ENCODE data around the gene CCDC93. TPM values are rescaled to one million over a fixed set of nuclear protein-coding genes. Genes with fewer than 3 reads are reported as not detected.

CCDC93 gene
- total and polyA plus RNA-seq, 10 of the 15 experiments (the other 5 are each of a cell fraction or from before 2014, with no cell fraction given): 3.6 to 27.2 (median 13.5) TPM

DNA sequence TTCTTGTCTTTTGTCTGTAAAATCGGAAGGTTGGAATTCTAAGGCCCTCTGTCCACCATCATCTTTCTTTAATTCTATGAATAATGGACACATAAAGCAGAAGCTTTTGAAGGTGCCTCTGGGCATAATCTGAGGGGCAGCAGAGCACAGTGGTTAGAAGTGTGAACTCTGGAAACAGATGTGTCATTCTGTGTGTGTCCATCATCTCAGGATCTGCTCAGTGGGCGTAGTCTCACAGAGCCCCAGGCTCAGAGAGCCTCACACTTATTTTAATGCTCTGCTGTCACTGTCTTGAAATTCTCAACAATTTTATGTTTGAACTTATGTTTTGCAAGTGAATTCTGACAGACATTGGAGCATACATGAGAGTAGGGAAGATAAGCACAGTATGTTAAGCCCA is 31.0 kb upstream of the CCDC93 start:
- FAIRE-seq (no peak), ATAC-seq (no peak), DNase-seq (ENCODE audit: low read depth, low spot score) (no peak)
- H3K36me3 ChIP-seq (ENCODE audit: control insufficient read depth in 2 of 2, insufficient read depth in 2 of 2, low read length in 1 of 2): no peaks in the 10 kb centered on the region
- in situ Hi-C loops (cut with MboI) (loop anchor here (25.0 kb wide), 1 partner anchor 817 kb away; no protein-coding TSS in a partner anchor), intact Hi-C loops (cut with micrococcal nuclease; ENCODE audit: unreplicated experiment) (loop anchor here (5.0 kb wide), 4 partner anchors 102 to 812 kb away; no protein-coding TSS in a partner anchor)
- peaks cover 7% of the 10 kb centered on the region; the same call in 1 of the 2 replicates for H3K4me1 ChIP-seq (ENCODE audit: control insufficient read depth, insufficient read depth, low read length)
- SMC1A ChIA-PET (ENCODE audit: uncharacterized antibody, unreplicated experiment): no interaction called here
- H2AFZ ChIP-seq (ENCODE audit: control insufficient read depth, low read depth, low read length): no peak overlapping the region
- POLR2A ChIA-PET: no interaction called here
- no peak overlapping the region for H3K4me3 ChIP-seq
- no peak for TF ChIP-seq PAX5 (IDR thresholded peaks at IDR 0.05; ENCODE audit: borderline replicate concordance, low read depth, low read length)
- TF ChIP-seq, protein P1, sequence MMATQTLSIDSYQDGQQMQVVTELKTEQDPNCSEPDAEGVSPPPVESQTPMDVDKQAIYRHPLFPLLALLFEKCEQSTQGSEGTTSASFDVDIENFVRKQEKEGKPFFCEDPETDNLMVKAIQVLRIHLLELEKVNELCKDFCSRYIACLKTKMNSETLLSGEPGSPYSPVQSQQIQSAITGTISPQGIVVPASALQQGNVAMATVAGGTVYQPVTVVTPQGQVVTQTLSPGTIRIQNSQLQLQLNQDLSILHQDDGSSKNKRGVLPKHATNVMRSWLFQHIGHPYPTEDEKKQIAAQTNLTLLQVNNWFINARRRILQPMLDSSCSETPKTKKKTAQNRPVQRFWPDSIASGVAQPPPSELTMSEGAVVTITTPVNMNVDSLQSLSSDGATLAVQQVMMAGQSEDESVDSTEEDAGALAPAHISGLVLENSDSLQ (IDR thresholded peaks at IDR 0.05): 0 out of 2 replicates have a peak, but pooled peaks have one; percentile 29
- no TSS peak for BruUV-seq (replicated peaks)
- no peak overlapping the region for H3K27ac ChIP-seq (ENCODE audit: control insufficient read depth, insufficient read depth)
- H3K4me2 ChIP-seq (ENCODE audit: control insufficient read depth, insufficient read depth): no peak overlapping the region
- no peak overlapping the region for H3K9ac ChIP-seq (ENCODE audit: control insufficient read depth, insufficient read depth, low read length)
- no peaks in the 10 kb centered on the region for H3K79me2 ChIP-seq (ENCODE audit: control insufficient read depth, insufficient read depth, low read length)
- CTCF ChIA-PET: interaction anchor here (1.5 to 13.2 kb wide), 2 partner anchors 12 to 19 kb away, joined by 4 to 626 read pairs; no protein-coding TSS in a partner anchor
- H3K27me3 ChIP-seq (replicated peaks in 1 of 2; ENCODE audit: control insufficient read depth in 2 of 2, insufficient read depth in 2 of 2, low read length in 1 of 2): peaks cover 0 to 9% of the 10 kb centered on the region in 2 experiments; a peak in 2 of 4 replicates
- RAD21 ChIA-PET (ENCODE audit: unreplicated experiment): no interaction called here
- 50% methylated on average over 2 of the region's 2 CpGs for WGBS (ENCODE audit: insufficient coverage, insufficient replicate concordance, low lambda C conversion rate, missing lambda C conversion rate)
- H3K9me3 ChIP-seq (replicated peaks; ENCODE audit: control insufficient read depth, insufficient read depth, low read length): no peaks in the 10 kb centered on the region
- no peaks in the 10 kb centered on the region for H4K20me1 ChIP-seq (ENCODE audit: control insufficient read depth, insufficient read depth)

DNA sequence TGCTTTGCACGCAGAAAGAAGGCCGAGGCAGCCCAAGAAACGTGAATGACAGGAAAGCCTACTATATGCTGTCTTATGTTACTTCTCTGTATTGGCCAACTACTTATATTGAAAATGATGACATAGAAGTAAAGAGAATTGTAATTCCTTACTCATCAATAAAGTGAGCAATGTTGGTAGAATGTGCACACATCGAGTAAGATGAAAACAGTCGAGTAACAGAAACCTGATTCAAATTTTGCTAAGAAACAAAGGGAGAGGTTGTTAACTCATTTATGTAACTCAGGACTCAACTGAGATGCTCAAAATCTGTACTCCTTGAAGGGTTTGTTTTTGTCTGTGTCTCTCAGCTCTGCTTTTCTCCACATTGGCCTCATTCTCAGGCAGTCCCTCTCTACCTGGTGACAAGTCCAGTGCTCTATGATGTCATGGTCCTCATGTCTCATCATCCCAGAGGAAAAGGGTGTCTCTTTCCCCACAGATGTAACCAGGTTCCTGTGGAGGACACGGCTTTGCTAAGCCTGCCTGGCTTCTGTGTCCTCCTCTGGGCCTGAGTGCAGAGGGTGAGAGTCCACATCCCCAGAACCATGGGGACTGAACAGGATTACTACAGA is 30.3 kb upstream of the CCDC93 start:
- CTCF ChIA-PET: interaction anchor here (1.5 to 13.2 kb wide), 2 partner anchors 11 to 20 kb away, joined by 4 to 626 read pairs; no protein-coding TSS in a partner anchor
- POLR2A ChIA-PET: no interaction called here
- Histone ChIP-seq H3K79me2 (ENCODE audit: control insufficient read depth, insufficient read depth, low read length) (no peaks in the 10 kb centered on the region), H3K27ac (ENCODE audit: control insufficient read depth, insufficient read depth) (no peak overlapping the region), H3K4me2 (ENCODE audit: control insufficient read depth, insufficient read depth) (no peak overlapping the region), H3K4me3 (no peak overlapping the region), H3K9me3 (replicated peaks; ENCODE audit: control insufficient read depth, insufficient read depth, low read length) (no peaks in the 10 kb centered on the region), H3K36me3 (ENCODE audit: control insufficient read depth in 2 of 2, insufficient read depth in 2 of 2, low read length in 1 of 2) (no peaks in the 10 kb centered on the region), H2AFZ (ENCODE audit: control insufficient read depth, low read depth, low read length) (no peak overlapping the region), H3K9ac (ENCODE audit: control insufficient read depth, insufficient read depth, low read length) (no peak overlapping the region), H3K4me1 (ENCODE audit: control insufficient read depth, insufficient read depth, low read length) (peaks cover 2% of the 10 kb centered on the region; the same call in 1 of the 2 replicates), H4K20me1 (ENCODE audit: control insufficient read depth, insufficient read depth) (no peaks in the 10 kb centered on the region), H3K27me3 (replicated peaks in 1 of 2; ENCODE audit: control insufficient read depth in 2 of 2, insufficient read depth in 2 of 2, low read length in 1 of 2) (peaks cover 0 to 9% of the 10 kb centered on the region in 2 experiments; a peak in 2 of 4 replicates)
- no TSS peak for BruUV-seq (replicated peaks)
- in situ Hi-C loops (cut with MboI) (loop anchor here (25.0 kb wide), 1 partner anchor 818 kb away; no protein-coding TSS in a partner anchor), intact Hi-C loops (cut with micrococcal nuclease; ENCODE audit: unreplicated experiment) (no loop called here)
- TF ChIP-seq, protein P2, sequence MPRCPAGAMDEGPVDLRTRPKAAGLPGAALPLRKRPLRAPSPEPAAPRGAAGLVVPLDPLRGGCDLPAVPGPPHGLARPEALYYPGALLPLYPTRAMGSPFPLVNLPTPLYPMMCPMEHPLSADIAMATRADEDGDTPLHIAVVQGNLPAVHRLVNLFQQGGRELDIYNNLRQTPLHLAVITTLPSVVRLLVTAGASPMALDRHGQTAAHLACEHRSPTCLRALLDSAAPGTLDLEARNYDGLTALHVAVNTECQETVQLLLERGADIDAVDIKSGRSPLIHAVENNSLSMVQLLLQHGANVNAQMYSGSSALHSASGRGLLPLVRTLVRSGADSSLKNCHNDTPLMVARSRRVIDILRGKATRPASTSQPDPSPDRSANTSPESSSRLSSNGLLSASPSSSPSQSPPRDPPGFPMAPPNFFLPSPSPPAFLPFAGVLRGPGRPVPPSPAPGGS (IDR thresholded peaks at IDR 0.05; ENCODE audit: borderline replicate concordance, insufficient read depth, low read depth, low read length, poor library complexity, severe bottlenecking): peak; percentile 21
- TF ChIP-seq, protein P3, sequence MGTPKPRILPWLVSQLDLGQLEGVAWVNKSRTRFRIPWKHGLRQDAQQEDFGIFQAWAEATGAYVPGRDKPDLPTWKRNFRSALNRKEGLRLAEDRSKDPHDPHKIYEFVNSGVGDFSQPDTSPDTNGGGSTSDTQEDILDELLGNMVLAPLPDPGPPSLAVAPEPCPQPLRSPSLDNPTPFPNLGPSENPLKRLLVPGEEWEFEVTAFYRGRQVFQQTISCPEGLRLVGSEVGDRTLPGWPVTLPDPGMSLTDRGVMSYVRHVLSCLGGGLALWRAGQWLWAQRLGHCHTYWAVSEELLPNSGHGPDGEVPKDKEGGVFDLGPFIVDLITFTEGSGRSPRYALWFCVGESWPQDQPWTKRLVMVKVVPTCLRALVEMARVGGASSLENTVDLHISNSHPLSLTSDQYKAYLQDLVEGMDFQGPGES (IDR thresholded peaks at IDR 0.05): no peak
- DNase-seq (ENCODE audit: low read depth, low spot score) (no peak), FAIRE-seq (no peak), ATAC-seq (no peak)
- SMC1A ChIA-PET (ENCODE audit: uncharacterized antibody, unreplicated experiment): no interaction called here
- 2% methylated on average over 6 of the region's 6 CpGs for WGBS (ENCODE audit: insufficient coverage, insufficient replicate concordance, low lambda C conversion rate, missing lambda C conversion rate)
- RAD21 ChIA-PET (ENCODE audit: unreplicated experiment): no interaction called here

Data from GM12878 (cell line).